Measurements from ENCODE around the gene LEPROT.

DNA sequence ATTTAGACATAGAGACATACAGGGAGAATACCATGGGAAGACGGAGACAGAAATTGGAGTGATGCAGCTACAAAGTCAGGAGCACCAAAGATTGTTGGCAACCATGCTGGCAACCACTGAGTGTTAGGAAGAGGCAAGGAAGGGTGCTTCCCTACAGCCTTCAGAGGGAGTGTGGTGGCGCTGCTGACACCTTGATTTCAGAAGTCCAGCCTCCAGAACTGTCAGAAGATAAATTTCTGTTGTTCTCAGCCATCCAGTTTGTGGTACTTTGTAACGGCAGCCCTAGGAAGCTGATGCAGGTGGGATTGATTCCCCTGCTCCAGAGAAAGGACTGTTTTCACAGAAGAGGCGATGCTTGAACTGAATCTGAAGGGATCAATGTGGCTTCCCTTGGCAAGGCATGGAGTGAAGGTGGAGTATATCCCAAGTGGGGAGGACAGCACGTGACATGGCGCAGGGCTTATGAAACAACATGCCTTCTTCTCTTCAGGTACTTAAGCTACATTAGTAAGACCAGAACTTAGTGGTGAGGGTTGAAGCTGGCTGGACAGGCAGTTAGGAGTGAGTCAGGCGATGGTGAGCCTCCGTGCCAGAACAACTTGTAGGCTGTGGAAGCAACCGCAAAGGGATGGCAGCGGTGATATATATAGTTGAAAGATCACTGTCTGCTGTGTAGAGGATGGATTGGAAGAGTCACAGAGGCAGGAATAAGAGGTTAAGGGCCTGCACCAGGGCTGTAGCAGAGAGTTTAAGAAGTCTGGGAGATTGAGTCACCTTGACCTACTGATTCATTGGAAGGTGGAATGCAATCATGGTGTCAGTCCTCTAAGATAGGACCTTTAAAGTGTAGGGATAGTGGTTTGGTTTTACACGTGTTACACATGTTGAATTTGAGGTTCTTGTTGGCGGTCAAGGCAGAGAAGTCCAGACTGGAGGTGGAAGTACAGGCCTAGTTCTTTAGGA, 2.1 kb downstream of the LEPROT start:
- TF ChIP-seq, protein P1, sequence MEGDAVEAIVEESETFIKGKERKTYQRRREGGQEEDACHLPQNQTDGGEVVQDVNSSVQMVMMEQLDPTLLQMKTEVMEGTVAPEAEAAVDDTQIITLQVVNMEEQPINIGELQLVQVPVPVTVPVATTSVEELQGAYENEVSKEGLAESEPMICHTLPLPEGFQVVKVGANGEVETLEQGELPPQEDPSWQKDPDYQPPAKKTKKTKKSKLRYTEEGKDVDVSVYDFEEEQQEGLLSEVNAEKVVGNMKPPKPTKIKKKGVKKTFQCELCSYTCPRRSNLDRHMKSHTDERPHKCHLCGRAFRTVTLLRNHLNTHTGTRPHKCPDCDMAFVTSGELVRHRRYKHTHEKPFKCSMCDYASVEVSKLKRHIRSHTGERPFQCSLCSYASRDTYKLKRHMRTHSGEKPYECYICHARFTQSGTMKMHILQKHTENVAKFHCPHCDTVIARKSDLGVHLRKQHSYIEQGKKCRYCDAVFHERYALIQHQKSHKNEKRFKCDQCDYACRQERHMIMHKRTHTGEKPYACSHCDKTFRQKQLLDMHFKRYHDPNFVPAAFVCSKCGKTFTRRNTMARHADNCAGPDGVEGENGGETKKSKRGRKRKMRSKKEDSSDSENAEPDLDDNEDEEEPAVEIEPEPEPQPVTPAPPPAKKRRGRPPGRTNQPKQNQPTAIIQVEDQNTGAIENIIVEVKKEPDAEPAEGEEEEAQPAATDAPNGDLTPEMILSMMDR (conservative IDR thresholded peaks at IDR 0.05; ENCODE audit: low read depth, low read length) = no peak
- TF ChIP-seq EZH2phosphoT487 (IDR thresholded peaks at IDR 0.05; ENCODE audit: borderline replicate concordance, low read length) = no peak
- TF ChIP-seq EZH2 (IDR thresholded peaks at IDR 0.05; ENCODE audit: low read length, unreplicated experiment) = no peak

All from PC-3 (cell line).